SK-N-MC (cell line): Measurements from ENCODE around the gene GP1BB.

Source experiments
- DNase-seq: peaks from one replicate; pipeline ENCODE4 v3.0.0-alpha.2; 2011; ENCODE audit warnings: low read depth, low spot score
- H3K27ac ChIP-seq: fragments of 200-600 bp; sonication (generic); 2 replicates; pipeline ENCODE4 v1.5.1; 2016; ENCODE audit warnings: mixed run types
- H3K36me3 ChIP-seq: fragments of 200-600 bp; sonication (generic); 2 replicates; pipeline ENCODE4 v1.6.1; 2017; ENCODE audit warnings: antibody characterized with exemption, low read length, mixed read lengths; ENCODE audit not compliant: insufficient read depth
- H3K4me3 ChIP-seq: fragments of 200-600 bp; sonication (generic); 2 replicates; pipeline ENCODE4 v1.5.1; 2016
- H3K9ac ChIP-seq: fragments of 200-600 bp; sonication (generic); 2 replicates; pipeline ENCODE4 v1.8.0; 2017; ENCODE audit warnings: mixed run types, mixed read lengths; ENCODE audit not compliant: insufficient read length
- H3K9me3 ChIP-seq: fragments of 200-600 bp; sonication (generic); 2 replicates; pipeline ENCODE4 v1.6.1; 2017; ENCODE audit warnings: low read depth, mild to moderate bottlenecking, antibody characterized with exemption, low read length, moderate library complexity, mixed read lengths
- EZH2 ChIP-seq: fragments of 200-600 bp; sonication (generic); IDR thresholded peaks from one replicate; pipeline ENCODE4 v1.6.1; 2017; ENCODE audit warnings: antibody characterized with exemption
- FOXP2 ChIP-seq: optimal IDR thresholded peaks from 2 replicates; pipeline ENCODE3; 2011; ENCODE audit warnings: mild to moderate bottlenecking, moderate library complexity; ENCODE audit not compliant: insufficient read depth; ENCODE audit errors: extremely low read length, control extremely low read depth
- POLR2AphosphoS5 ChIP-seq: IDR thresholded peaks from 2 replicates; pipeline ENCODE4 v1.6.1; 2012; ENCODE audit warnings: mild to moderate bottlenecking, low read depth, low read length, borderline replicate concordance

The GP1BB gene

DNA sequence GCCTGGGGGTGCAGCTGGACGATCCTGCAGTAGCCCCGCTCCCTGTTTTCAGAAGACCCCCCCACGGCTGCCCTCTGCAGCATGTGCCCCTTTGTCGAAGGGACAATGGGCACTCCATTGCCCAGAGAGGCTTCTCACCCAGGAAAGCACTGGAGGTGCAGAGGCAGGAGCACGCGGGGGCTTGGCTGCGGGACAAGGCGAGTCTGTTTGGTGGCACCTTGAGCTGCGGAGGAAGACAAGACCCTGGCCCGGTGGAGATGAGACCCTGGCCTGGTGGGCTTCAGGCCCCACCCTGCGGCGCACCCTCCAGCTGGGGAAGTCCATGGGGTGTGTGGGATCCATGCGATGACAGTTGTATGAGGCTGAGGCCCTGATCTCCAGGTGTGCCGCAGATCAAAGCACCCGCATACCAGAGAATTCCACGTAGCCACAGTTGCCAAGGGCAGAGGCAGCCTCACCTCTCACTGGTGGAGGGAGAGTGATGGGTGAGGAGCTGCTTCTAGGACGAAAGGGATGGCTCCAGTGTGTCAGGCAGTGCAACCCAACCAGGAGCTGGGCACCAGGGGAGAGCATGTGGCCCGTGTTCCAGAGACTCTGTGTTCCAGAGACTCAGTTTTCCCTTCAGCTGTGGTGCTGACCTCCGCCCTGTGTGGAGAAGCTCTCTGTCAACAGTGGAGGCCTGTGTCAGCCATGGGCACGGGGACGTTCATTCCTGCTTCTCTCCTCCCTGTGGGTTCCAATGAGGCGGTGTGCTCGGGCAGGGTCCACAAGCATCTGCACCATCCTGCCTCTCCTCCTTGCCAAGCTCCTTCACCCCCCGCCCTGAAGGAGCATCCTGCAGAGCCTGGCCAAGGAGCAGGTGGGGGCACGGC, 47.2 kb downstream of the GP1BB start:
- DNase-seq: no peak
- Histone ChIP-seq H3K27ac (no peak overlapping the region), H3K9ac (no peak overlapping the region), H3K4me3 (no peak overlapping the region), H3K36me3 (peaks cover 5% of the 10 kb centered on the region; the same call in 1 of the 2 replicates), H3K9me3 (no peaks in the 10 kb centered on the region)
- TF ChIP-seq POLR2AphosphoS5: no peak
- no peak for TF ChIP-seq FOXP2
- TF ChIP-seq EZH2: no peak

DNA sequence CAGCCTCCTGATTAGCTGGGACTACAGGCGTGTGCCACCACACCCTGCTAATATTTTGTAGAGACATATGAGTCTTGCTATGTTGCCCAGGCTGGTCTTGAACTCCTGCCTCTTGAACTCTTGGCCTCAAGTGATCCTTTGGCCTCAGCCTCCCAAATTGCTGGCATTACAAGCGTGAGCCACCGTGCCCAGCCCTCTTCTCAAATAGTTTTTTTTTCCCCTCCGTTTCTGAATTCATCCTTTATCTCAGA, 49.0 kb downstream of the GP1BB start:
- peaks cover 5% of the 10 kb centered on the region; the same call in 1 of the 2 replicates for H3K36me3 ChIP-seq
- no peak overlapping the region for H3K4me3 ChIP-seq
- no peak overlapping the region for H3K27ac ChIP-seq
- no peak for DNase-seq
- TF ChIP-seq POLR2AphosphoS5 (no peak), FOXP2 (no peak), EZH2 (no peak)
- H3K9ac ChIP-seq: no peak overlapping the region
- no peaks in the 10 kb centered on the region for H3K9me3 ChIP-seq

DNA sequence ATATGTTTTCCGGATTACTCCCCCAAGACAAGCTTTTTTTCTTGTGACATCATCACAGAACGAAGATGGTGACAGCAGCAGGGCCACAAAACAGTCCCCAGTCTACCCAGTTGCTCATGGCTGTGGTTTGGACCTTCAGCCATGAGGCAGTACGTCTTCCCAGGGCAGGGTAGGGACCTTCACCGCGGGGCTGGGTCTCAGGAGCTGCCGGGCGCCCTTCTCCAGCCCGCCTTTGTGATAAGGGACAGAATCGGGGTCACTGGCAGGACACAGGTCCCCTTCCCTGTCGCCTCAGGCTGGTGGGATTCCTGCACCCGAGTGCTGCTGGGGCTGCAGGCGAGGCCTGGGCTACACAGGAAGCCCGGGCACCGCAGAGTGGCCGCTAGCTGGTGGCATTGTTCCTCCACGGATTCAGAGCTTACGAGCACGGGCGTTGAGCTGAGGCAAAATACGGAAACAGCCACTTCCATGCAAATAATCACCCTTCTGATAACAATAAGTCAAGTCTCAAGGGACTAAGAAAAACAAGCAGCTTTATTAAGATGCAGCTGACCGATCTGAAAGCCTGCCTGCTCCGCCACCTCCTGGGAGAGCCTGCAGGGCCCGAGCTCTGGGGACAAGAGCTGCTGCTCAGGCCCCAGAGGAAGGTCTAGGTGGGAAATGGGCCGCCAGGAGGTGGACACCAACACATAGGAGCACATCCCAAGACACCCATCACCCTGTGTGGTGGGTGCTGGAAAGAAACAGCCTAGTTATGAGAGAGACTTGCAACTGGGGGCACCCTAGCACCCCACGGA, 49.5 kb downstream of the GP1BB start:
- H3K4me3 ChIP-seq: no peak overlapping the region
- TF ChIP-seq POLR2AphosphoS5: no peak
- no peak for TF ChIP-seq EZH2
- no peak for TF ChIP-seq FOXP2
- no peak for DNase-seq
- no peak overlapping the region for H3K27ac ChIP-seq
- H3K9me3 ChIP-seq: no peaks in the 10 kb centered on the region
- H3K36me3 ChIP-seq: peaks cover 5% of the 10 kb centered on the region; the same call in 1 of the 2 replicates
- no peak overlapping the region for H3K9ac ChIP-seq

DNA sequence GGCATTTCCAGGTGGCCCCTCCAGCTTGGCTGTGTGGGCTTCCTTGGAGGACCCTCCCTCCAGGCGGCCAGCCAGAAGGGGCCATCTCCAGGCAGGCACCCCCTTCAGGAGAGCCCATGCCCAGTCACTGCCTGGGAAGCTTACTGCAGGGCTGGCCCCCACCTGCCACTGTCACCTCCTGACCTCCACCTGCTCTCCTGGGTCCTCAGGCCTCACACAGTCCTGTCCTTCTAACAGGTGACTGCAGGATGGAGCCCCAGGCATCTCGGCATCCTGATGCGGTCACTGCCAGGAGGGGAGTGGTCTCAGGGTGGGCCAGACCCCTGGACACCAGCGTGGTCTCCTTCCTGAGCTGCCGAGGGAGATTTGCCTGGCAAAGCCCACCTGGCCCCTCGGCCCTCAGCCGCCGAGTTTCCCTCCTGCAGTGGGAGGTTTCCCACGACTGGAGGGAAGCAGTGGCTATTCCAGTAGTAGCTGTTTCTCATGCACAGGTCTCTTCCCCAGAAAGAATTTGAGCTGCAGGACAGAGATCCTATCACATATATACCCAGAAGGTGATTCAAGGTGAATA, 50.2 kb downstream of the GP1BB start:
- Histone ChIP-seq H3K9me3 (no peaks in the 10 kb centered on the region), H3K9ac (no peak overlapping the region), H3K36me3 (0 out of 2 replicates have a peak, but pooled peaks cover under 1% of the 10 kb centered on the region), H3K4me3 (no peak overlapping the region), H3K27ac (no peak overlapping the region)
- no peak for TF ChIP-seq FOXP2
- TF ChIP-seq EZH2: no peak
- no peak for TF ChIP-seq POLR2AphosphoS5
- no peak for DNase-seq
